Astrocyte (in vitro differentiated cells and primary cell): ENCODE data around the gene OBI1. TPM values are rescaled to one million over a fixed set of nuclear protein-coding genes. Genes with fewer than 3 reads are reported as not detected.

Experiments used
- DNase-seq: peaks from one replicate; pipeline ENCODE4 v3.0.0-alpha.2; 2010; ENCODE audit warnings: low read depth
- FAIRE-seq: peaks from 2 replicates; lab custom pipeline; 2011; peaks lifted over from hg19 to GRCh38; lab: Jason Lieb, UNC
- H2AFZ ChIP-seq: 2 replicates; pipeline ENCODE4 v1.6.0; 2012; ENCODE audit warnings: low read depth, low read length, inconsistent platforms
- H3K27ac ChIP-seq: 2 replicates; pipeline ENCODE4 v1.5.1; 2011; ENCODE audit warnings: low read depth, low read length, inconsistent platforms
- H3K27me3 ChIP-seq: 2 replicates; pipeline ENCODE4 v1.6.0; 2011; ENCODE audit warnings: low read length, inconsistent platforms; ENCODE audit not compliant: insufficient read depth
- H3K36me3 ChIP-seq: 2 replicates; pipeline ENCODE4 v1.5.1; 2011; ENCODE audit warnings: low read length, inconsistent platforms; ENCODE audit not compliant: insufficient read depth
- H3K4me1 ChIP-seq: 2 replicates; pipeline ENCODE4 v1.5.1; 2011; ENCODE audit warnings: low read length, inconsistent platforms; ENCODE audit not compliant: insufficient read depth
- H3K4me2 ChIP-seq: 2 replicates; pipeline ENCODE4 v1.6.0; 2012; ENCODE audit warnings: low read length, inconsistent platforms
- H3K4me3 ChIP-seq: 2 replicates; pipeline ENCODE4 v1.5.1; 2011; ENCODE audit warnings: low read depth, mild to moderate bottlenecking, low read length, inconsistent platforms; ENCODE audit not compliant: insufficient read depth
- H3K79me2 ChIP-seq: 2 replicates; pipeline ENCODE4 v1.6.0; 2012; ENCODE audit warnings: mild to moderate bottlenecking, low read length, inconsistent platforms; ENCODE audit not compliant: insufficient read depth
- H3K9ac ChIP-seq: 2 replicates; pipeline ENCODE4 v1.6.0; 2012; ENCODE audit warnings: mild to moderate bottlenecking, low read length, inconsistent platforms
- H3K9me3 ChIP-seq: 2 replicates; pipeline ENCODE4 v1.5.1; 2012; ENCODE audit warnings: low read depth, mild to moderate bottlenecking, low read length, inconsistent platforms; ENCODE audit not compliant: insufficient read depth
- H4K20me1 ChIP-seq: 2 replicates; pipeline ENCODE4 v1.6.0; 2012; ENCODE audit warnings: low read length, inconsistent platforms; ENCODE audit not compliant: insufficient read depth
- H3K27ac Mint-ChIP-seq: one replicate; pipeline ENCODE4 v1.8.0; 2021; ENCODE audit warnings: mild to moderate bottlenecking, mixed read lengths; ENCODE audit not compliant: unreplicated experiment
- H3K27me3 Mint-ChIP-seq: one replicate; pipeline ENCODE4 v1.8.0; 2021; ENCODE audit warnings: low read depth, mixed read lengths; ENCODE audit not compliant: unreplicated experiment
- H3K36me3 Mint-ChIP-seq: one replicate; pipeline ENCODE4 v1.8.0; 2021; ENCODE audit warnings: low read depth, mixed read lengths; ENCODE audit not compliant: unreplicated experiment
- H3K4me1 Mint-ChIP-seq: one replicate; pipeline ENCODE4 v1.8.0; 2021; ENCODE audit warnings: low read depth, mixed read lengths; ENCODE audit not compliant: unreplicated experiment
- H3K4me3 Mint-ChIP-seq: one replicate; pipeline ENCODE4 v1.8.0; 2021; ENCODE audit warnings: mild to moderate bottlenecking, moderate library complexity, mixed read lengths; ENCODE audit not compliant: unreplicated experiment
- H3K9me3 Mint-ChIP-seq: one replicate; pipeline ENCODE4 v1.8.0; 2021; ENCODE audit warnings: mild to moderate bottlenecking, mixed read lengths; ENCODE audit not compliant: unreplicated experiment
- CTCF ChIP-seq: IDR thresholded peaks from 2 replicates; pipeline ENCODE4 v1.5.1; 2011; ENCODE audit warnings: low read depth, mild to moderate bottlenecking, inconsistent platforms, low read length, moderate library complexity; ENCODE audit not compliant: insufficient read depth
- EZH2 ChIP-seq: IDR thresholded peaks from 2 replicates; pipeline ENCODE4 v1.6.1; 2012; ENCODE audit warnings: mild to moderate bottlenecking, low read length, inconsistent platforms; ENCODE audit not compliant: insufficient read depth
- total RNA-seq: library from RNA; stranded (reverse); gene quantifications from 2 replicates; pipeline ENCODE4 v1.2.1, GENCODE V29; 2021

Gene OBI1
- total RNA-seq, 1 donor from 2014 or later = 13.2 TPM

- no peaks in the 10 kb centered on the region for H3K27me3 Mint-ChIP-seq
- no peaks in the 10 kb centered on the region for H3K9me3 ChIP-seq
These were observed 41.4 kb upstream of the OBI1 start for GRCh38 chr13:78700121-78700910.

GRCh38 chr13:78689011-78689410 is 30.1 kb upstream of the OBI1 start:
- FAIRE-seq = no peak
- no peak for TF ChIP-seq EZH2
- TF ChIP-seq CTCF = peak; percentile 5
- H3K36me3 Mint-ChIP-seq = no peaks in the 10 kb centered on the region

More at GRCh38 chr13:78700121-78700910, 41.4 kb upstream of the OBI1 start:
- Histone ChIP-seq H3K79me2 (no peaks in the 10 kb centered on the region), H3K27ac (no peak overlapping the region), H3K4me1 (no peaks in the 10 kb centered on the region), H4K20me1 (no peaks in the 10 kb centered on the region), H3K9ac (no peak overlapping the region), H2AFZ (no peak overlapping the region), H3K27me3 (no peaks in the 10 kb centered on the region), H3K4me3 (no peak overlapping the region), H3K4me2 (no peak overlapping the region), H3K36me3 (no peaks in the 10 kb centered on the region)
- TF ChIP-seq EZH2 = no peak
- peak; percentile 62 for DNase-seq
- Mint-ChIP-seq H3K4me3 (no peak overlapping the region), H3K4me1 (no peaks in the 10 kb centered on the region), H3K27ac (no peak overlapping the region), H3K36me3 (no peaks in the 10 kb centered on the region), H3K9me3 (no peaks in the 10 kb centered on the region)
- FAIRE-seq = no peak

GRCh38 chr13:78686461-78686860 is 27.5 kb upstream of the OBI1 start:
- H3K27me3 ChIP-seq = no peaks in the 10 kb centered on the region
- no peak for DNase-seq
- no peak overlapping the region for H3K27ac ChIP-seq
- Mint-ChIP-seq H3K4me3 (no peak overlapping the region), H3K9me3 (no peaks in the 10 kb centered on the region), H3K4me1 (no peaks in the 10 kb centered on the region), H3K36me3 (no peaks in the 10 kb centered on the region), H3K27me3 (no peaks in the 10 kb centered on the region), H3K27ac (no peak overlapping the region)
- no peak overlapping the region for H2AFZ ChIP-seq
- H3K9me3 ChIP-seq = no peaks in the 10 kb centered on the region
- H3K4me2 ChIP-seq = no peak overlapping the region
- no peak for TF ChIP-seq CTCF
- no peak for TF ChIP-seq EZH2
- no peaks in the 10 kb centered on the region for H3K36me3 ChIP-seq
- no peaks in the 10 kb centered on the region for H3K4me1 ChIP-seq
- FAIRE-seq = no peak
- no peaks in the 10 kb centered on the region for H4K20me1 ChIP-seq
- no peaks in the 10 kb centered on the region for H3K79me2 ChIP-seq
- no peak overlapping the region for H3K9ac ChIP-seq
- no peak overlapping the region for H3K4me3 ChIP-seq

More at GRCh38 chr13:78689011-78689410, 30.1 kb upstream of the OBI1 start:
- H3K27me3 ChIP-seq = no peaks in the 10 kb centered on the region
- H3K9ac ChIP-seq = no peak overlapping the region
- Mint-ChIP-seq H3K4me3 (no peak overlapping the region), H3K27ac (no peak overlapping the region), H3K4me1 (no peaks in the 10 kb centered on the region), H3K27me3 (no peaks in the 10 kb centered on the region), H3K9me3 (no peaks in the 10 kb centered on the region)
- H2AFZ ChIP-seq = no peak overlapping the region
- H3K79me2 ChIP-seq = no peaks in the 10 kb centered on the region
- DNase-seq = no peak
- no peak overlapping the region for H3K27ac ChIP-seq
- no peaks in the 10 kb centered on the region for H4K20me1 ChIP-seq
- no peak overlapping the region for H3K4me2 ChIP-seq
- no peak overlapping the region for H3K4me3 ChIP-seq
- H3K36me3 ChIP-seq = no peaks in the 10 kb centered on the region
- no peaks in the 10 kb centered on the region for H3K4me1 ChIP-seq
- H3K9me3 ChIP-seq = no peaks in the 10 kb centered on the region
